Astrocyte (in vitro differentiated cells and primary cell): ENCODE measurements around the gene SHANK1. TPM values are rescaled to one million over a fixed set of nuclear protein-coding genes. Genes with fewer than 3 reads are reported as not detected.
A peak's percentile ranks its signal among the peaks of the same experiment; 100 is the strongest.

Experiments used
- DNase-seq: peaks from one replicate; pipeline ENCODE4 v3.0.0-alpha.2; 2010; ENCODE audit warnings: low read depth
- FAIRE-seq: peaks from 2 replicates; lab custom pipeline; 2011; peaks lifted over from hg19 to GRCh38; lab: Jason Lieb, UNC
- H2AFZ ChIP-seq: 2 replicates; pipeline ENCODE4 v1.6.0; 2012; ENCODE audit warnings: low read depth, low read length, inconsistent platforms
- H3K27ac ChIP-seq: 2 replicates; pipeline ENCODE4 v1.5.1; 2011; ENCODE audit warnings: low read depth, low read length, inconsistent platforms
- H3K27me3 ChIP-seq: 2 replicates; pipeline ENCODE4 v1.6.0; 2011; ENCODE audit warnings: low read length, inconsistent platforms; ENCODE audit not compliant: insufficient read depth
- H3K36me3 ChIP-seq: 2 replicates; pipeline ENCODE4 v1.5.1; 2011; ENCODE audit warnings: low read length, inconsistent platforms; ENCODE audit not compliant: insufficient read depth
- H3K4me1 ChIP-seq: 2 replicates; pipeline ENCODE4 v1.5.1; 2011; ENCODE audit warnings: low read length, inconsistent platforms; ENCODE audit not compliant: insufficient read depth
- H3K4me2 ChIP-seq: 2 replicates; pipeline ENCODE4 v1.6.0; 2012; ENCODE audit warnings: low read length, inconsistent platforms
- H3K4me3 ChIP-seq: 2 replicates; pipeline ENCODE4 v1.5.1; 2011; ENCODE audit warnings: low read depth, mild to moderate bottlenecking, low read length, inconsistent platforms; ENCODE audit not compliant: insufficient read depth
- H3K79me2 ChIP-seq: 2 replicates; pipeline ENCODE4 v1.6.0; 2012; ENCODE audit warnings: mild to moderate bottlenecking, low read length, inconsistent platforms; ENCODE audit not compliant: insufficient read depth
- H3K9ac ChIP-seq: 2 replicates; pipeline ENCODE4 v1.6.0; 2012; ENCODE audit warnings: mild to moderate bottlenecking, low read length, inconsistent platforms
- H3K9me3 ChIP-seq: 2 replicates; pipeline ENCODE4 v1.5.1; 2012; ENCODE audit warnings: low read depth, mild to moderate bottlenecking, low read length, inconsistent platforms; ENCODE audit not compliant: insufficient read depth
- H4K20me1 ChIP-seq: 2 replicates; pipeline ENCODE4 v1.6.0; 2012; ENCODE audit warnings: low read length, inconsistent platforms; ENCODE audit not compliant: insufficient read depth
- H3K27ac Mint-ChIP-seq: one replicate; pipeline ENCODE4 v1.8.0; 2021; ENCODE audit warnings: mild to moderate bottlenecking, mixed read lengths; ENCODE audit not compliant: unreplicated experiment
- H3K27me3 Mint-ChIP-seq: one replicate; pipeline ENCODE4 v1.8.0; 2021; ENCODE audit warnings: low read depth, mixed read lengths; ENCODE audit not compliant: unreplicated experiment
- H3K36me3 Mint-ChIP-seq: one replicate; pipeline ENCODE4 v1.8.0; 2021; ENCODE audit warnings: low read depth, mixed read lengths; ENCODE audit not compliant: unreplicated experiment
- H3K4me1 Mint-ChIP-seq: one replicate; pipeline ENCODE4 v1.8.0; 2021; ENCODE audit warnings: low read depth, mixed read lengths; ENCODE audit not compliant: unreplicated experiment
- H3K4me3 Mint-ChIP-seq: one replicate; pipeline ENCODE4 v1.8.0; 2021; ENCODE audit warnings: mild to moderate bottlenecking, moderate library complexity, mixed read lengths; ENCODE audit not compliant: unreplicated experiment
- H3K9me3 Mint-ChIP-seq: one replicate; pipeline ENCODE4 v1.8.0; 2021; ENCODE audit warnings: mild to moderate bottlenecking, mixed read lengths; ENCODE audit not compliant: unreplicated experiment
- EZH2 ChIP-seq: IDR thresholded peaks from 2 replicates; pipeline ENCODE4 v1.6.1; 2012; ENCODE audit warnings: mild to moderate bottlenecking, low read length, inconsistent platforms; ENCODE audit not compliant: insufficient read depth
- total RNA-seq: library from RNA; stranded (reverse); gene quantifications from 2 replicates; pipeline ENCODE4 v1.2.1, GENCODE V29; 2021
- TF ChIP-seq, protein P1 (sequence below): IDR thresholded peaks from 2 replicates; pipeline ENCODE4 v1.5.1; 2011; ENCODE audit warnings: low read depth, mild to moderate bottlenecking, inconsistent platforms, low read length, moderate library complexity; ENCODE audit not compliant: insufficient read depth

Gene SHANK1
- total RNA-seq, 1 donor from 2014 or later, result not detected

DNA sequence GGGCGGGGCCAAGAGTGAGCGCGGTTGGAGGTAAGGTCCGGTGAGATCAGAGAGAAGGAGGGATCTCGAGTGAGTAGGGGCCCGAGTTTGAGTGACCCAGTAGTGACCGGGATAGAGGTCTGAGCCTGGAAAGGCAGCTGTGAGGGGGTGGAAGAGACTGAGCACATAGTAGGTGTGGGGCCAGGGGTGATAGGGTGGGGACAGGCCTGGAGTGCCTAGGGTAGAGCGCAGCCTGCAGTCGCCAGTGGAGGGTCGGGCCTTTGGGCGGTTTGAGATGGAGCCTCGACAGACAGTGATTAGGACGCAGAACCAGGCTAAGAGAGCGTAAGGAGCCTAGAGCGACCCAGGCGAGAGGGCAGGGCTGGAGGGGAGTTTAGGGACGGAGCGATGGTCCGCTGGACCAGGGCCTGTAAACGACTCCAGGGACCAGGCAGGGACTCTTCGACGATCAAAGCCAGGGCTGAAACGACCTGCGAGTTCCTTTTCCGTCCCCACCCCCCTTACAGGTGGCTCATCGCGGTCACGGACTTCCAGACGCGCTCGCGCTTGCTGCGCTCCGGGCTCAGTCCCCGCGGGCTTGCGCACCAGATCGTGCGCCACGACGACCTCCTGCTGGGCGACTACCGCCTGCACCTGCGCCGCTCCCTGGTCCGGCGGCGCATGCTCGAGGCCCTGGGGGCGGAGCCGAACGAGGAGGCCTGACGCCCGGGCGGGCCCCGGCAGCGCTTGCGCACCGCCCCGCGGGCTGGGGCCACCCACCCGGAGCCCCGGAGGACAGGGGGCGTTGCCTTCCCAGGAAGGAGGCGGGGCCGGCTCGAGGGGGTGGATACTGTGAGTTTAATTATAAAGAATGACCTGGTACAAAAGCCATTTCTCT lies 60.9 kb downstream of the SHANK1 start:
- Histone ChIP-seq H4K20me1 (no peaks in the 10 kb centered on the region), H3K27me3 (peaks cover 3% of the 10 kb centered on the region), H3K4me3 (peak overlapping the region; percentile 49), H2AFZ (peak overlapping the region; percentile 52), H3K9me3 (no peaks in the 10 kb centered on the region), H3K9ac (peak overlapping the region; percentile 43), H3K79me2 (no peaks in the 10 kb centered on the region), H3K36me3 (no peaks in the 10 kb centered on the region), H3K4me1 (peaks cover 3% of the 10 kb centered on the region), H3K4me2 (peak overlapping the region; percentile 79), H3K27ac (no peak overlapping the region)
- peaks cover 26% of the 10 kb centered on the region for H3K9me3 Mint-ChIP-seq
- DNase-seq, result no peak
- H3K27me3 Mint-ChIP-seq, result no peaks in the 10 kb centered on the region
- H3K4me1 Mint-ChIP-seq, result no peaks in the 10 kb centered on the region
- H3K27ac Mint-ChIP-seq, result no peak overlapping the region
- TF ChIP-seq EZH2, result no peak
- TF ChIP-seq, protein P1, sequence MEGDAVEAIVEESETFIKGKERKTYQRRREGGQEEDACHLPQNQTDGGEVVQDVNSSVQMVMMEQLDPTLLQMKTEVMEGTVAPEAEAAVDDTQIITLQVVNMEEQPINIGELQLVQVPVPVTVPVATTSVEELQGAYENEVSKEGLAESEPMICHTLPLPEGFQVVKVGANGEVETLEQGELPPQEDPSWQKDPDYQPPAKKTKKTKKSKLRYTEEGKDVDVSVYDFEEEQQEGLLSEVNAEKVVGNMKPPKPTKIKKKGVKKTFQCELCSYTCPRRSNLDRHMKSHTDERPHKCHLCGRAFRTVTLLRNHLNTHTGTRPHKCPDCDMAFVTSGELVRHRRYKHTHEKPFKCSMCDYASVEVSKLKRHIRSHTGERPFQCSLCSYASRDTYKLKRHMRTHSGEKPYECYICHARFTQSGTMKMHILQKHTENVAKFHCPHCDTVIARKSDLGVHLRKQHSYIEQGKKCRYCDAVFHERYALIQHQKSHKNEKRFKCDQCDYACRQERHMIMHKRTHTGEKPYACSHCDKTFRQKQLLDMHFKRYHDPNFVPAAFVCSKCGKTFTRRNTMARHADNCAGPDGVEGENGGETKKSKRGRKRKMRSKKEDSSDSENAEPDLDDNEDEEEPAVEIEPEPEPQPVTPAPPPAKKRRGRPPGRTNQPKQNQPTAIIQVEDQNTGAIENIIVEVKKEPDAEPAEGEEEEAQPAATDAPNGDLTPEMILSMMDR, result no peak
- no peak for FAIRE-seq
- H3K4me3 Mint-ChIP-seq, result no peak overlapping the region
- no peaks in the 10 kb centered on the region for H3K36me3 Mint-ChIP-seq

DNA sequence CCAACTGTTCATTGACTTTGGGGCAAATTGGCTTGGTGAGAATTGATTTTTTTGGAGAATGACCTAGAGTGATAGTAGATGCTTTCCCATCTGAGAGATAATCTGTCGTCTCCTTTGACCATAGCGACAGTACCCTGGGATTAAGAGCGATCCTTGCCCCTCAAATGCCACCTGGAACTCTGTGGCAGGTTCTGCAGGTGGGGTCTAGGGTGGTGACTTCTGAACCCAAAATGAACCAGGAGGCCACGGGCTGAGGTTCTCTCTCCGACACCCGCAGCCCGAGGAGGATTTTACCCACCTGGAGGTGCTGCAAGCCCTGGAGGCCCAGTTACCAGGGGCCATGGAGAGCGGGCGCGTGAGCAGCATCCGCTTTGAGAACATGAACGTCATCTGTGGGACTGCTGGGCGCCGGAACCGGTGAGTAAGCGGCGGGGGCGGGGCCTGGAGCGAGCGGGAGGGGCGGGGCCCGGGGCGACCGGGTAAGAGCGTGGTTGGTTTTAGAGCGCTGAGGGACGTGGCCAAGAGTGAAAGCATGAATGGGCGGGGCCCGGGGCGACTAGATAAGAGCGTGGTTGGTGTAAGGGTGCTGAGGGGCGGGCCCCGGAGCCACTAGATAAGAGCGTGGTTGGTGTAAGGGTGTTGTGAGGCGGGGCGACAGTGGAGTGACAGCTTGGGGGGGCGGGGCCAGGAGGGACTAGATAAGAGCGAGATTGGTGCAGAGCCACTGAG lies 61.7 kb downstream of the SHANK1 start:
- Histone ChIP-seq H3K9ac (no peak overlapping the region), H2AFZ (peak overlapping the region; percentile 71), H3K4me1 (peaks cover 3% of the 10 kb centered on the region), H3K36me3 (no peaks in the 10 kb centered on the region), H3K4me2 (peak overlapping the region; percentile 79), H3K9me3 (no peaks in the 10 kb centered on the region), H3K27ac (no peak overlapping the region), H3K79me2 (no peaks in the 10 kb centered on the region), H4K20me1 (no peaks in the 10 kb centered on the region), H3K27me3 (peaks cover under 1% of the 10 kb centered on the region), H3K4me3 (no peak overlapping the region)
- Mint-ChIP-seq H3K27ac (no peak overlapping the region), H3K36me3 (no peaks in the 10 kb centered on the region), H3K9me3 (peaks cover 28% of the 10 kb centered on the region), H3K27me3 (no peaks in the 10 kb centered on the region), H3K4me3 (no peak overlapping the region), H3K4me1 (no peaks in the 10 kb centered on the region)
- FAIRE-seq (no peak), DNase-seq (peak; percentile 70)
- TF ChIP-seq, protein P1, result no peak
- TF ChIP-seq EZH2, result no peak
